ENCODE measurements around the gene ST3GAL6. TPM values are rescaled to one million over a fixed set of nuclear protein-coding genes. Genes with fewer than 3 reads are reported as not detected.
"Not testable (repeated sequence)": the region's sequence is repeated elsewhere in the genome, so short reads cannot be mapped to it uniquely, and the experiment has no call there.

ST3GAL6 gene
- total RNA-seq, 1 donor from 2014 or later = 5.9 TPM

DNA sequence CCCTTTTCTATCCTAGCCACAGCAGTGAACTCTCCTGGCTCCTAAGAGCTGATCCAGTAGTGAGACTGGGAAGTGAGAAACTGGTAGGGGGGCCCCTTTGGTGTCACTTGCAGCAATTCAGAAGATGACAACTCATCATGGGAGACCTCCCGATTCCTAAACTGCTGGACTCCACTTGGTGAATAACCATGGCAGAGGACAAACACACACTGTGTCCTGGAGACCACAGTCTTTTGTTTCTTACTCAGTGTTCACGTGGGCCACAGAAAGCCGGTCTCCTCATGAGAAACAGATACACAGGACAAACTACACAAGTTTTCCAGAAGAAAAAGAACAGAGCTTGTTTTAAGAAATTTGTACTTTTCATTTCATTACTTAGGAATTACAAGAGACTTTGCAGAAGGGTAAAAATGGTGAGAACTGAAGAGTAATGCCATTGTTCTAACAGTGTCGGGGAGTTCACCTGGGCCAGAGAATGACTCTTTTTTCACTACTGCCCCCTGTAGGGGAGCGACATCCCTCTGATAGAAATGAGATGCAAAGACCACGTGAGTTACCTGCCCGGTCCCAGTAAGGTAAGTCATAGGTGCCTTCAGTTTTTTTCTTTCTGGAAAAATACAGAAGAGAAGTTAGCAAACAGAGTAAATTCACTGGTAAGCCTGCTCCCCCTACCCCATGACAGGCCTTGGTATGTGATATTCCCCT, 38.1 kb downstream of the ST3GAL6 start:
- DNase-seq (ENCODE audit: low spot score) = no peak

GRCh38 chr3:98805571-98805970, 42.4 kb downstream of the ST3GAL6 start:
- no peak for DNase-seq (ENCODE audit: low spot score)

DNA sequence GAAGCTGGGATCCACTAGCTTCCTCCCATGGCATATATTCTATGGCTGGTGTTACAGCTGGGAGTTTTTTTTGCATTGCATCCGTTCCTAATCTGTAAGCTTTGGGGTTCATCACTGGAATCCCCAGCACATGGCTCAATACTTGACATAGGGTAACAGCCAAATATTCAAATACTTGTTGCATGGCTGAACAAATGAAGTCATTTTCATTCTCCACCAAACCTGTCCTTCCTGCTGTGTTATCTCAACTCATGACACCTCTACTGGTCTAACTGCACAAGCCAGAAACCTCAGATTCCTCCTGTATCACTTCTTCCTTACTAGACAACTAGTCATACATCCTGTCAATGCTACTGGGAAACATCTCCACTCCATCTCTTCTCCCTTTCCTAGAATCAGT, 43.4 kb downstream of the ST3GAL6 start:
- no peak for DNase-seq (ENCODE audit: low spot score)

DNA sequence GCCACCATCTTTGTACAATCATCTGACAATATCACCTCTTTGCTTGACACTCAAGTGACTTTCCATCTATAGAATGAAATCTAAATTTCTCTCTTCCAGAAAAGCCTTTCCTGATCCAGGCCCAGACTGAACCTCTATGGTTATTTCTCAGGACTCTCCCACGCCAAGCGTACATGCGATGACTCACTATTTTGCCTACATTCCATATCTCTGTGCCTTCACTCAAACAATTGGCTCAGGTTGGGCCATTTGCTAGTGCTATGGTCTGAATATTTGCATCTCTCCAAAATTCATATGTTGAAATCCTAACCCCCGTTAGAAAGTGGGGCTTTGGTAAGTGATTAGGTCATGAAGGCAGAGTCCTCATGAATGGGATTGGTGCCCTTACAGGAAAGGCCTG, 43.9 kb downstream of the ST3GAL6 start:
- no peak for DNase-seq (ENCODE audit: low spot score)

DNA sequence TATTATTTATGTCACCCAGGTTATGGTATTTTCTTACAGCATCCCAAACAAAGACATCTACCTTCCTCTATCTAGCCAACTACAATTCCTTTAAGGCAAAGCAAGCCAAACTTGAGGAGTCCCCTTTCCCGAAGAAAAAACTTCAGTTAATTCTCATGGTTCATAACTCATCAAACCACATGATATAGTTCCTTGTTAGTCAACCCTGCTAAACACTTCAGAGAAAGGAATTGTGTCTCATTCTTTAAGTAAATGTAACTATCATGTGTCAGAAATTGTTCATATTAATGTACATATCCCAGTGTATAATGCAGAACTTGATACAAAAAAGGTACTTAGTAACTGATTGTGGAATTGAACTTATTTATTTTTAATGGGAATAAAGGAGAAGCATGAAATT, 44.4 kb downstream of the ST3GAL6 start:
- no peak for DNase-seq (ENCODE audit: low spot score)

DNA sequence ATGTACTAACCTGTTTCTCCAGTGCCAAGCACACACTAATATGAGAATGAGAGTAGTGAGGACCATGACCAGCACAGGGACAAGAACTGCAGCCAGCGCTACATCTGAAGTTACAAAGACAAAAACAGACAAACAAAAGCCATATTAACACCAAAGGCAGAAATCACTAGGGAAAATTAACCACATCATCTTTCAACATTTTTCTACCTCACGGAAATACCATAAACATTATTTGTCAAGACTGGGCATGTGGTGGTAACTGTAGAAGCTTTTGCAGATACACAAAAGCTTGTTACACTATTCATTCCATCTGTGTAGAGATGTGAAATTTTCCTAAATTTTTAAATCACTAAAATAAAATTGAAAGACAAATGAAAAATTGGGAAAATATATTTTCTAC, 44.9 kb downstream of the ST3GAL6 start:
- DNase-seq (ENCODE audit: low spot score) = no peak

- no peak for DNase-seq (ENCODE audit: low spot score)
These were observed 46.4 kb downstream of the ST3GAL6 start for GRCh38 chr3:98809557-98809956.

- DNase-seq (ENCODE audit: low spot score) = no peak
These were observed 47.9 kb downstream of the ST3GAL6 start for GRCh38 chr3:98811048-98811447.

DNA sequence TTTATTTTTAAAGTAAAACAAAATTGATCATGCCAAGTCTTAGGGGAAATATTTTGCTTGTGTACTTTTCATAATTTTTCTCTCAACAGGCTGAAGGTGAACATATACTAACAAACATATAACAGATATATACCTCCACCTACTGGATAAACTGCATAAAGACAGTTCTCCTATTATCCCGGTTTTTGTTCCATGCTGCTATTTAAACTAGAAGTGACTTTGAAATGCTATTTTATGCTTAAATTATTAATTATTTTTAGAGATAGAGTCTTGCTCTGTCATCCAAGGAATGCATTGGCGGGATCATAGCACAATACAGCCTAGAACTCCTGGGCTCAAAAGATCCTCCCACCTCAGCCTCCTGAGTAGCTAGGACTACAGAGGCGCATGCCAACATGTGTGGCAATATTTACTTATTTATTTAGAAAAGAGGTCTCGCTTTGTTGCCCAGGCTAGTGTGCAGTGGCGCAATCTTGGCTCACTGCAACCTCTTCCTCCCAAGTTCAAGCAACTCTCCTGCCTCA, 49.8 kb downstream of the ST3GAL6 start:
- DNase-seq (ENCODE audit: low spot score) = no peak

DNA sequence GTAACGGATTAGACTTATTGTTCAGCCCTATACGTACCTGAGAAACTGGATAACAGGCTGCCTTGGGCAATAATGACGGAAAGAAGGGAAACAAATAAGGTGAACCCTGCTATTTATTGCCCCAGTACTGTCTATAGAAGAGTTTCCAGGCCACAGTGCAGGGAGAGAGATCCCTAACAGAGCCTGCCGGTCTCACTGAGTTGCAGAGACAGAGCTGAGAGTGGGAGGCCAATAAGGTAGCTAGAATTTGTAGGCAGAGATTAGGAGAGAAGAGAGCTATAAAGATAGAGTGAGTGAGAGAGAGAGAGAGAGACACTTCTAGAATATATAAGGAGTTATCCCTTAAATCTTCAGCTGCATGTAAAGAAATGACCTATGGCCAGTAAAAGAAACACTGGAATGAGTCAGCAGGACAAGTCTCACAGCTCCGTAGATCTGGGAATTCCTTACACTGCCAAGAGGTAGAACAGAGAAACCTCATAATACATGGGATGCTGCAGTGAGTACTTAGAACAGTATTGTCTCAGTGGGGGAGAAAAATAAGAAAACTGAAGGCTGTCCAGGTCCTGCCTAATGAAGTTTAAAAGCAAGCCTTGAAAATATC, 51.8 kb downstream of the ST3GAL6 start:
- no peak for DNase-seq (ENCODE audit: low spot score)

DNA sequence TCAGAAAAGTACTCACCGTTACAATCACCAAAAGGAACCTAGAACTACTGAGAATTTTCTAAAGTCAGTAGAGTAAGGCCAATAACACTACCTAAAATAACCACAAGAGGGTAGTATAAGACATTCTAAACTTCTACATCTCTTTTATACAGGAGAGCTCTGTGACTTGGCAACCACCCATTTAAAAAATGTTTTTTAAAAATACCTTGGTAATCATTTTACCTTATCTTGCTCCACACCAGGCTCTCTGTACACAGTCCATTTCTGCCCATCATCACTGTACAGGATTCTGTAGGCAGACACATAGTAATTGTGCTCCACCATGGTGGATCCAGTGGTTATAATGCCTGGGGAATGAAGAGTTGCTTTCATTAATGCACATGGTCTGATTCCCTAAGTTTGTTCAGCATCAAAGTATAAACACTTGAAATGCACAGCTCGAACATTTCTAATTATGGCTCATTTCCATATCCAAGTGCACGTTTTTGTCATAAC, 54.5 kb downstream of the ST3GAL6 start:
- DNase-seq (ENCODE audit: low spot score) = no peak

DNA sequence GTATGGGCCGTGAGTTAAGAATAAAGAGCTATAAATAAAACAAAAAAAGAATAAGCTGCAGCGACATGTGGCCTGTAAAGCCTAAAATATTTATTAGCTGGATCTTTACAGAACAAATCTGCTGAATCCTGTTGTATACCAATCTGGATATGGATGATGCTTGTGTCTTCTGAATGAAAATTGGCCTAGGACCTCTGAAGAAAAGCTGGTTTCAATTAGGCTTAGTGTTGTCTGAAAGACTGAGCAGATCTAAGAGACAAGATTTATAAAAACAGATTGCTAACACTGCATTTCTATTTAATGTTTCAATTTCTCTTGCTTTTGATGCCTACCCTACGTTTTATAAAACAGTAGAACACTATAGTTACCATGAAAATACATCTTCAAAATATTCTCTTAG, 57.9 kb downstream of the ST3GAL6 start:
- DNase-seq (ENCODE audit: low spot score) = no peak

DNA sequence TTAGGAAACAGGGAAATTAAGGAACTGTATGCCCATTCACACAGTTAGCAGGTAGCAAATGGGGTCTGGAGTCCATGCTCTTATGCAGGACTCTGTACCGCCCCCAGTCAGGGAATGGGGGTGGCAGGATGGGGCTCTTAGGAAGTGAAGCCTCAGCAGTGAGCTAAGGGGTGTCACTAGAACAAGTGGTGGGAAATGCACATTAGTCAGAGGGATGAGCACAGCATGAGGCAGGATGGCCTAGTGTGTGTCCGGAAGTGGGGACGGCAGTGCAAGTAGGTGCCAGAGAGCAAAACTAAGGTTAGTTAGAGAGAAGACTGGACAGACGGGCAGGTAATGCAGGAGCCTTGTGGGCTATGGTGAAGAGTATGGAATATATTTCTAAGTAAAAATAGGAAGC, 60.7 kb downstream of the ST3GAL6 start:
- DNase-seq (ENCODE audit: low spot score) = no peak

DNA sequence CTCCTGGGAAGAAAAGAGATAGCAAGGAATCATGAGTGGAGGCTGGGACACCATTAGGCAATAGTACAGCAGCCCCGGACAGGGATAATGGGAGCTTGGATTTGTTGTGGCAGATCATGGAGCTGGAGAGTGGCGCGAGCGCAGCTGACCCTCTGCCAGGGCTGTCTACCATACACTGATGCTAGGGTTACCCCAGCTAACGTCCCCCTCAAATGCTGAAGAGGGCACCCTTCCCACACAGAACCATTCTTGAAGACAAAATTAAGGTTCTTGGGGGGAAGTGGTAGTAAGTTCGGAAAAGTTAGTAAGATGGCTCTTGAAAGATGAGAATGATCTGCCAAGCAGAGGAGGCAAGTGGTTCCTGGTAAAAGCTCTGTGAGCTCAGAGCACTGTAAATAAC, 61.1 kb downstream of the ST3GAL6 start:
- no peak for DNase-seq (ENCODE audit: low spot score)

DNA sequence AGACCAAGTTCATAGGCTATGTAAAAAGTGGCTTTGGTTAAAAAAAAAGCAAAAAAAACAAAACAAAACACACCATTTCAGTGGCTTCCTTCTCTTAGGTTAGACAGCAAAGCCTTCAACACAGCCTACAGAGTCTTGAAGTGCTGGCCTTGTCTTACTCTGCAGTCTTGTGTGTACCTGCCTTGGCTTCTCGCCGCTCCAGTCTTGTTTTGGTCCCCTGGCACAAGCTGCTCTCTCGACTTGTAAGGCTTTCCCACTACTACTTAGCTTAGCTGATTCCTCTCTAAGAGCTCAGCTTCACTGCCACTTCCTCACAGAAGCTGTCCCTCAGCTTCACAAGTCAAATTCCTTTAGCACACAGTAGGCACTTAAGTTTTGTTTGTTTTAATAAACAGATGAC, 63.0 kb downstream of the ST3GAL6 start:
- no peak for DNase-seq (ENCODE audit: low spot score)

GRCh38 chr3:98827221-98827920, 64.2 kb downstream of the ST3GAL6 start:
- no peak for DNase-seq (ENCODE audit: low spot score)

DNA sequence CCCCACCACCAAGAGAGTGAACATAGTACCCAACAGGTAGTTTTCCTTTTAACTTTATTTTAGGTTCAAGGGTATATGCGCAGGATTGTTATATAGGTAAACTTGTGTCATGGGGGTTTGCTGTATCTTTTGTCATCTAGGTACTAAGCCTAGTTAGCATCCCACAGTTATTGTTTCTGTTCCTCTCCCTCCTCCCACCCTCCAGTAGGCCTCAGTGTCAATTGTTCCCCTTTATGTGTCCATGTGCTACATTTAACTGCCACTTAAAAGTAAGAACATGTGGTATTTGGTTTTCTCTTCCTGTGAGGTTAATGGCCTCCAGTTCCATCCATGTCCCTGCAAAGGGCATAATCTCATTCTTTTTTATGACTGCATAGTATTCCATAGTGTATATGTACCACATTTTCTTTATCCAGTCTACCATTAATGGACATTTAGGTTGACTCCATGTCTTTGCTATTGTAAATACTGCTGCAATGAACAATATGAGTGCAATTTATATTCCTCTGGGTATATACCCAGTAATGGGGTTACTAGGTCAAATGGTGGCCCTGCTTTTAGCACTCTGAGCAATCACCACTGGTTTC, 66.2 kb downstream of the ST3GAL6 start:
- DNase-seq (ENCODE audit: low spot score) = no peak

- DNase-seq (ENCODE audit: low spot score) = not testable (repeated sequence)
These were observed 67.9 kb downstream of the ST3GAL6 start for GRCh38 chr3:98831060-98831459.

- no peak for DNase-seq (ENCODE audit: low spot score)
These were observed 76.7 kb downstream of the ST3GAL6 start for GRCh38 chr3:98839846-98840245.

DNA sequence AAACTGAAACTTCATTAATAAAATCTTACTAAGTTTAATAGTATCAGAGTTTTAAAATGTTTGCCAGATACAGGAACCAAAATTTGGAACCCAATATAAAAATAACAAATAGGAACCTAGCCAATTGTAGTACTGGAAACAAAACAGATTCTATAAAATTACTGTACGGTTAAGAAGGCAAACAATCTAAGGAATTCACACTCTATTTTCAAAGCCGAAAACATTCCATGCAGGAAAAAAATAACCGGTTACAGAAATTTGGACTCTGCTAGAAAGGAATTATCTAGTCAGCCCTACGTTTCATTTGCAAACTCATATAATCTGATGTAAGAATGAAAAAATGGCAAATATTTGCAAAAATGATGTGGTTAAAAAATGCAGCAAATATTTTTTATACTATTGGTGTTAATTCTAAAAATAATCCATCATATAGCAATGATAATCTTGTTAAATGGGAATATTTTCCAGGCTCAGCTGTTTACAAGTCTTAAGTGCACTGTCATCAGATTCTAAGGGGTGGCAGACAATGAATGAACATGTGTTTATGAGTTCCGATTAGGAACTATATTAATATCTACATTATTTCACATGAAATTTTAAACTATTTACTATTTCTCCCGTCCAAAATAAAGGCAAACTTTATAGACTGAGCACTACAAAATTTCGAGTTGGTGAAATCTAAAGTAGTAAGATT, 80.3 kb downstream of the ST3GAL6 start:
- no peak for DNase-seq (ENCODE audit: low spot score)

Measured in mucosa of gallbladder (tissue), 1 donor.